WTC11 (cell line): Measurements from ENCODE around the gene BCS1L. TPM values are rescaled to one million over a fixed set of nuclear protein-coding genes. Genes with fewer than 3 reads are reported as not detected.

ENCODE experiments used
- ATAC-seq: fragments of 200-7000 bp; cut with Tn5 transposase; 2 replicates; pipeline ENCODE4 v1.10.0; 2021; ENCODE audit warnings: mild to moderate bottlenecking, moderate library complexity
- CTCF ChIA-PET: fragments of 300-600 bp; sonication (Branson Sonifier 250); formaldehyde crosslinking; loops from one replicate; lab custom pipeline; 2021; ENCODE audit warnings: antibody characterized with exemption; lab: Charles Lee
- POLR2A ChIA-PET: fragments of 350-600 bp; sonication (Branson Sonifier 250); formaldehyde crosslinking; loops from one replicate; lab custom pipeline; 2021; ENCODE audit warnings: antibody characterized with exemption; lab: Charles Lee
- DNase-seq: peaks from one replicate; pipeline ENCODE4 v3.0.0; 2021; ENCODE audit warnings: low spot score
- H3K27ac Mint-ChIP-seq: 2 replicates; pipeline ENCODE4 v1.8.0; 2021; ENCODE audit warnings: mixed read lengths
- H3K27me3 Mint-ChIP-seq: 2 replicates; pipeline ENCODE4 v1.8.0; 2021; ENCODE audit warnings: low read depth, mild to moderate bottlenecking, moderate library complexity, mixed read lengths
- H3K36me3 Mint-ChIP-seq: 2 replicates; pipeline ENCODE4 v1.8.0; 2021; ENCODE audit warnings: mixed read lengths
- H3K4me1 Mint-ChIP-seq: 2 replicates; pipeline ENCODE4 v1.8.0; 2022; ENCODE audit warnings: mixed read lengths
- H3K4me3 Mint-ChIP-seq: 2 replicates; pipeline ENCODE4 v1.8.0; 2021; ENCODE audit warnings: mild to moderate bottlenecking, moderate library complexity, mixed read lengths
- H3K9me3 Mint-ChIP-seq: 2 replicates; pipeline ENCODE4 v1.8.0; 2021; ENCODE audit warnings: mixed read lengths
- AR ChIP-seq: fragments of 250-450 bp; sonication (Bioruptor Pico); IDR thresholded peaks from 2 replicates; pipeline ENCODE4 v1.9.0; 2021; ENCODE audit warnings: mild to moderate bottlenecking
- ARID4B ChIP-seq: sonication (generic); formaldehyde crosslinking; IDR thresholded peaks from 2 replicates; pipeline ENCODE4 v1.8.0; 2023; ENCODE audit warnings: missing genetic modification reagents, mild to moderate bottlenecking, borderline replicate concordance
- ATF2 ChIP-seq: sonication (generic); formaldehyde crosslinking; IDR thresholded peaks from 2 replicates; pipeline ENCODE4 v1.8.1; 2022; ENCODE audit warnings: low read depth, missing genetic modification reagents, borderline replicate concordance
- CREB1 ChIP-seq: sonication (generic); formaldehyde crosslinking; IDR thresholded peaks from 2 replicates; pipeline ENCODE4 v1.8.0; 2023; ENCODE audit warnings: mild to moderate bottlenecking, missing genetic modification reagents
- CTCF ChIP-seq: fragments of 200-600 bp; IDR thresholded peaks from 2 replicates; pipeline ENCODE4 v1.8.0; 2022; ENCODE audit warnings: antibody characterized with exemption
- EMX1 ChIP-seq: fragments of 250-450 bp; sonication (Bioruptor Pico); IDR thresholded peaks from 2 replicates; pipeline ENCODE4 v1.8.0; 2021; ENCODE audit warnings: mild to moderate bottlenecking
- ETV6 ChIP-seq: sonication (generic); formaldehyde crosslinking; IDR thresholded peaks from 2 replicates; pipeline ENCODE4 v1.8.1; 2022; ENCODE audit warnings: mild to moderate bottlenecking, missing genetic modification reagents
- FOXP1 ChIP-seq: sonication (generic); formaldehyde crosslinking; IDR thresholded peaks from 2 replicates; pipeline ENCODE4 v1.8.0; 2022; ENCODE audit warnings: missing genetic modification reagents, mild to moderate bottlenecking, moderate library complexity, borderline replicate concordance
- GABPB1 ChIP-seq: sonication (generic); formaldehyde crosslinking; IDR thresholded peaks from 2 replicates; pipeline ENCODE4 v1.8.1; 2023; ENCODE audit warnings: mild to moderate bottlenecking, missing genetic modification reagents
- IRF1 ChIP-seq: sonication (generic); formaldehyde crosslinking; IDR thresholded peaks from 2 replicates; pipeline ENCODE4 v1.8.0; 2023; ENCODE audit warnings: missing genetic modification reagents
- NR2C2 ChIP-seq: sonication (generic); formaldehyde crosslinking; IDR thresholded peaks from 2 replicates; pipeline ENCODE4 v1.8.0; 2022; ENCODE audit warnings: mild to moderate bottlenecking, missing genetic modification reagents
- NR3C1 ChIP-seq: sonication (generic); formaldehyde crosslinking; conservative IDR thresholded peaks from 2 replicates; pipeline ENCODE4 v1.8.1; 2023; ENCODE audit warnings: low read depth, mild to moderate bottlenecking, missing genetic modification reagents
- PRDM15 ChIP-seq: sonication (generic); formaldehyde crosslinking; IDR thresholded peaks from 2 replicates; pipeline ENCODE4 v1.8.0; 2022; ENCODE audit warnings: missing genetic modification reagents
- ZBTB43 ChIP-seq: sonication (generic); formaldehyde crosslinking; IDR thresholded peaks from 2 replicates; pipeline ENCODE4 v1.8.1; 2023; ENCODE audit warnings: mild to moderate bottlenecking, missing genetic modification reagents
- ZMAT4 ChIP-seq: fragments of 250-450 bp; sonication (Bioruptor Pico); IDR thresholded peaks from 2 replicates; pipeline ENCODE4 v1.9.0; 2021; ENCODE audit warnings: mild to moderate bottlenecking
- ZSCAN18 ChIP-seq: fragments of 250-450 bp; sonication (Bioruptor Pico); IDR thresholded peaks from 2 replicates; pipeline ENCODE4 v2.1.2; 2022; ENCODE audit warnings: mild to moderate bottlenecking, moderate library complexity
- total RNA-seq: library from RNA; stranded (reverse); gene quantifications from 3 replicates; pipeline ENCODE4 v1.2.3, GENCODE V29; 2021

The BCS1L gene
- total RNA-seq, 1 experiment from 2014 or later, result 32.7 TPM

GRCh38 chr2:218671654-218672566 lies 12.4 kb downstream of the BCS1L start, which contains the start of the genes RNF25 and STK36:
Gene RNF25 (minus strand): TSS chr2:218672002. CDS start chr2:218671970, 32 bp downstream.
Gene STK36 (plus strand): TSS chr2:218672086. CDS start chr2:218672830, 744 bp downstream.
- Mint-ChIP-seq H3K4me1 (peaks cover 13% of the 10 kb centered on the region), H3K9me3 (no peaks in the 10 kb centered on the region), H3K27me3 (no peaks in the 10 kb centered on the region), H3K4me3 (peak within 1 kb of the TSS; percentile 98), H3K27ac (peak within 1 kb of the TSS; percentile 93), H3K36me3 (peaks cover 20% of the 10 kb centered on the region)
- POLR2A ChIA-PET, result interaction anchor here (0.5 to 2.0 kb wide), 5 partner anchors 13 to 923 kb away, joined by 3 to 24 read pairs (median 4); partner anchors contain the start of genes BCS1L, USP37 and ZNF142
- peak; percentile 96 for ATAC-seq
- CTCF ChIA-PET, result interaction anchor here (0.7 to 2.8 kb wide), 6 partner anchors 13 to 358 kb away, joined by 3 to 19 read pairs (median 12); partner anchors contain the start of genes BCS1L, TTLL4 and ZNF142
- peak; percentile 85 for DNase-seq
- TF ChIP-seq EMX1 (CRISPR knock-in tag) (0 out of 2 replicates have a peak, but pooled peaks have one; percentile 35), ZBTB43 (CRISPR knock-in tag) (no peak), PRDM15 (no peak), ZMAT4 (CRISPR knock-in tag) (no peak), FOXP1 (CRISPR knock-in tag) (no peak; the same call in 1 of the 2 replicates), ARID4B (CRISPR knock-in tag) (peak; percentile 44; the same call in 1 of the 2 replicates), CREB1 (0 out of 2 replicates have a peak, but pooled peaks have one; percentile 11), ZSCAN18 (CRISPR knock-in tag) (no peak), ATF2 (CRISPR knock-in tag) (no peak), ETV6 (CRISPR knock-in tag) (peak; percentile 79; the same call in 1 of the 2 replicates), GABPB1 (peak; percentile 57; the same call in 1 of the 2 replicates), CTCF (no peak), IRF1 (CRISPR knock-in tag) (no peak), AR (CRISPR knock-in tag) (no peak), NR2C2 (CRISPR knock-in tag) (no peak), NR3C1 (CRISPR knock-in tag) (no peak)
